ENCODE data around the gene WDR27.

WDR27 gene

GRCh38 chr6:169624785-169625184, 77.0 kb downstream of the WDR27 start:
- DNase-seq (ENCODE audit: low spot score): no peak
- H3K4me3 ChIP-seq: no peak overlapping the region
- no peak overlapping the region for H3K27ac ChIP-seq
- TF ChIP-seq CTCF (IDR thresholded peaks at IDR 0.05): no peak

- no peak overlapping the region for H3K27ac ChIP-seq
- no peak for TF ChIP-seq CTCF (IDR thresholded peaks at IDR 0.05)
- DNase-seq (ENCODE audit: low spot score): no peak
- no peak overlapping the region for H3K4me3 ChIP-seq
These were observed 77.9 kb downstream of the WDR27 start for GRCh38 chr6:169623975-169624374.

GRCh38 chr6:169623343-169623742, 78.5 kb downstream of the WDR27 start:
- Histone ChIP-seq H3K27ac (no peak overlapping the region), H3K4me3 (no peak overlapping the region)
- no peak for TF ChIP-seq CTCF (IDR thresholded peaks at IDR 0.05)
- no peak for DNase-seq (ENCODE audit: low spot score)

GRCh38 chr6:169622618-169623017, 79.2 kb downstream of the WDR27 start:
- Histone ChIP-seq H3K27ac (no peak overlapping the region), H3K4me3 (no peak overlapping the region)
- no peak for TF ChIP-seq CTCF (IDR thresholded peaks at IDR 0.05)
- no peak for DNase-seq (ENCODE audit: low spot score)

- DNase-seq (ENCODE audit: low spot score): no peak
- Histone ChIP-seq H3K27ac (no peak overlapping the region), H3K4me3 (no peak overlapping the region)
- no peak for TF ChIP-seq CTCF (IDR thresholded peaks at IDR 0.05)
These were observed 80.5 kb downstream of the WDR27 start for GRCh38 chr6:169621311-169621710.

GRCh38 chr6:169620171-169621130, 81.4 kb downstream of the WDR27 start:
- no peak overlapping the region for H3K27ac ChIP-seq
- no peak for DNase-seq (ENCODE audit: low spot score)
- no peak for TF ChIP-seq CTCF (IDR thresholded peaks at IDR 0.05)
- no peak overlapping the region for H3K4me3 ChIP-seq

- no peak overlapping the region for H3K27ac ChIP-seq
- no peak for TF ChIP-seq CTCF (IDR thresholded peaks at IDR 0.05)
- no peak overlapping the region for H3K4me3 ChIP-seq
- DNase-seq (ENCODE audit: low spot score): no peak
These were observed 82.2 kb downstream of the WDR27 start for GRCh38 chr6:169619650-169620049.
